ENCODE measurements around the gene CITED1.

- TF ChIP-seq CTCF (IDR thresholded peaks at IDR 0.05) (no peak), POLR2A (IDR thresholded peaks at IDR 0.05; ENCODE audit: low read depth) (no peak), EP300 (IDR thresholded peaks at IDR 0.05) (no peak), POLR2AphosphoS5 (IDR thresholded peaks at IDR 0.05) (no peak)
Measured at GRCh38 chrX:72330131-72330530, 24.4 kb upstream of the CITED1 start.
